Stomach (tissue), 4 donors: ENCODE measurements around the gene RNH1.

Experiments used
- CTCF ChIP-seq, 7 experiments: fragments of 450-650 bp in 4 of 7; fragments of 200-600 bp in 3 of 7; sonication (generic) in 3 of 7; IDR thresholded peaks; one replicate each; pipeline ENCODE4 v1.5.1; 2016 to 2019; ENCODE audit warnings: antibody characterized with exemption in 7 of 7, control low read depth in 2 of 7, mild to moderate bottlenecking in 1 of 7
- EP300 ChIP-seq: sonication (generic); formaldehyde crosslinking; IDR thresholded peaks from one replicate; pipeline ENCODE4 v1.6.1; 2017; ENCODE audit warnings: antibody characterized with exemption
- POLR2A ChIP-seq, 4 donors: fragments of 450-650 bp; IDR thresholded peaks; one replicate each; pipeline ENCODE4 v1.6.1; 2016; ENCODE audit warnings: antibody characterized with exemption in 4 of 4, control low read depth in 2 of 4, mild to moderate bottlenecking in 1 of 4, moderate library complexity in 1 of 4
- POLR2AphosphoS5 ChIP-seq, 3 donors: sonication (generic); formaldehyde crosslinking; IDR thresholded peaks; one replicate each; pipeline ENCODE4 v1.6.1; 2016; ENCODE audit warnings: antibody characterized with exemption in 3 of 3

GRCh38 chr11:452203-452744, 54.8 kb downstream of the RNH1 start:
- TF ChIP-seq POLR2A (IDR thresholded peaks at IDR 0.05), result no peak
- no peak for TF ChIP-seq CTCF (IDR thresholded peaks at IDR 0.05)
- no peak for TF ChIP-seq POLR2AphosphoS5 (IDR thresholded peaks at IDR 0.05)
- TF ChIP-seq EP300, result no peak
